T-helper 2 cell treated with Interferon-gamma antibody and Interleukin-4, amounts not matched to agents 5 μg/mL and 100 μg/mL, for 36 hours (primary cell): ENCODE results near the gene NLRP6.
"Not testable (repeated sequence)": the region's sequence is repeated elsewhere in the genome, so short reads cannot be mapped to it uniquely, and the experiment has no call there.

Experiments
- DNase-seq: peaks from one replicate; pipeline ENCODE4 v3.0.0; 2021; ENCODE audit warnings: low spot score
- H3K27ac Mint-ChIP-seq: one replicate; pipeline ENCODE4 v1.8.0; 2021; ENCODE audit warnings: mild to moderate bottlenecking, mixed read lengths
- H3K27me3 Mint-ChIP-seq: one replicate; pipeline ENCODE4 v1.8.0; 2021; ENCODE audit warnings: low read depth, mixed read lengths
- H3K36me3 Mint-ChIP-seq: one replicate; pipeline ENCODE4 v1.8.0; 2021; ENCODE audit warnings: low read depth, mixed read lengths
- H3K4me1 Mint-ChIP-seq: one replicate; pipeline ENCODE4 v1.8.0; 2021; ENCODE audit warnings: low read depth, mixed read lengths
- H3K4me3 Mint-ChIP-seq: one replicate; pipeline ENCODE4 v1.8.0; 2022; ENCODE audit warnings: mild to moderate bottlenecking, moderate library complexity, mixed read lengths
- H3K9me3 Mint-ChIP-seq: one replicate; pipeline ENCODE4 v1.8.0; 2021; ENCODE audit warnings: mixed read lengths

NLRP6 gene

DNA sequence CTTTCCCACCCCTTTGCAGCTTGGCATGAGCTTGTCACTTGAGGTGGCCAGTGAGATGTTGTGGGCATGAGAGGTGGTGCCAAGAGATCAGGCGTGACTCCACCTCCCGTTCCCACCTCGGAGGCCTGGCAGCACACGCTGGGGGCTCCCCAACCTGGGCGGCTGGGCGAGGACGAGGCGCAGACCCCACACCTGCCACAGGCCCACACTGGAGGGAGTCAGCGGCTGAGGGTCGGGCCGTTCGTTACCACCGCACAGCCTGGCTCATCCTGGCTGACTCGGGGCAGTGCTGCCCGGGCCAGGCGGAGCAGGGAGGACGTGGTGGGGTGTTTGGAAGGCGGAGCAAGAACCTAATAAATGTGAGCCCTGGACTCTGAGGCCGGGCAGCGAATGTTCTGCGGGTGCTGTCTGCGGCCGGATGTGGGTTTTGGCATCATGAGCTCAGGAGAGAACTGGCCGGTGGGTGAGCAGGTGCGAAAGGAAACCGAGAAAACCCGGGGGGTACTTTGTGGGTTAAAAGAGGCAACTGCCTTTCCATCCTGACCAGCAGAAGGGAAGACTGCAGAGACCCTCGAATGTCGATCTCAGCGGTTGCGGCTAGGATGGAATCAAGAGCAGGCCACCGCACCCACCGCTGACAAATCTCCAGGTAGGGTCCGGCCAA, 52.6 kb downstream of the NLRP6 start:
- H3K36me3 Mint-ChIP-seq: peaks cover 14% of the 10 kb centered on the region
- no peak for DNase-seq
- peak overlapping the region; percentile 65 for H3K4me3 Mint-ChIP-seq
- H3K4me1 Mint-ChIP-seq: peaks cover 59% of the 10 kb centered on the region
- no peaks in the 10 kb centered on the region for H3K9me3 Mint-ChIP-seq
- H3K27ac Mint-ChIP-seq: peak overlapping the region; percentile 77
- no peaks in the 10 kb centered on the region for H3K27me3 Mint-ChIP-seq

DNA sequence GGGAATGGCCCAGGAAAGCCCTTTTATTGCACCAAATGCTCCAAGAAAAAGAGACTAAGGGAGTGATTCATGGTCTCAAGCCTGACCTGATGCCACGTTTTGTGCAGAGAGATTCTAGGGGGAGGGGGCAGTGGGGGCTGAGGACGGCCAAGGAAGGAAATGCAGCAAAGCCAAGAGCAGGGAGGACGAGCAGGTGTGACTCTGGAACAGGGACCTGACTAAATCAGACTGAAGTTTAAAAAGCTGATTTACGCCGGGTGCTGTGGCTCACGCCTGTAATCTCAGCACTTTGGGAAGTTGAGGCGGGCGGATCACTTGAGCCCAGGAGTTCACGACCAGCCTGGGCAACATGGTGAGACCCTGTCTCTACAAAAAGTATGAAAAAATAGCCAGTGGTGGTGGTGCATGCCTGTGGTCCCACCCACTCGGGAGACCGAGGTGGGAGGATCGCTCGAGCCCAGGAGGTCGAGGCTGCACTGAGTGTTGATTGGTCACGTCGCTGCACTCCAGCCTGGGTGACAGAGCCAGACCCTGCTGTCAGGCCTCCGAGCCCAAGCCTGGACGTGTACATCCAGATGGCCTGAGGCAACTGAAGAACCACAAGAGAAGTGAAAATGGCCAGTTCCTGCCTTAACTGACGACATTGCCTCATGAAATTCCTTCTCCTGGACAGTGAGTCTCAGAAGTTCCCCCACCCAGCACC, 53.3 kb downstream of the NLRP6 start:
- peaks cover 55% of the 10 kb centered on the region for H3K4me1 Mint-ChIP-seq
- no peak for DNase-seq
- H3K27me3 Mint-ChIP-seq: no peaks in the 10 kb centered on the region
- peak overlapping the region; percentile 65 for H3K4me3 Mint-ChIP-seq
- H3K36me3 Mint-ChIP-seq: peaks cover 14% of the 10 kb centered on the region
- peak overlapping the region; percentile 77 for H3K27ac Mint-ChIP-seq
- no peaks in the 10 kb centered on the region for H3K9me3 Mint-ChIP-seq

DNA sequence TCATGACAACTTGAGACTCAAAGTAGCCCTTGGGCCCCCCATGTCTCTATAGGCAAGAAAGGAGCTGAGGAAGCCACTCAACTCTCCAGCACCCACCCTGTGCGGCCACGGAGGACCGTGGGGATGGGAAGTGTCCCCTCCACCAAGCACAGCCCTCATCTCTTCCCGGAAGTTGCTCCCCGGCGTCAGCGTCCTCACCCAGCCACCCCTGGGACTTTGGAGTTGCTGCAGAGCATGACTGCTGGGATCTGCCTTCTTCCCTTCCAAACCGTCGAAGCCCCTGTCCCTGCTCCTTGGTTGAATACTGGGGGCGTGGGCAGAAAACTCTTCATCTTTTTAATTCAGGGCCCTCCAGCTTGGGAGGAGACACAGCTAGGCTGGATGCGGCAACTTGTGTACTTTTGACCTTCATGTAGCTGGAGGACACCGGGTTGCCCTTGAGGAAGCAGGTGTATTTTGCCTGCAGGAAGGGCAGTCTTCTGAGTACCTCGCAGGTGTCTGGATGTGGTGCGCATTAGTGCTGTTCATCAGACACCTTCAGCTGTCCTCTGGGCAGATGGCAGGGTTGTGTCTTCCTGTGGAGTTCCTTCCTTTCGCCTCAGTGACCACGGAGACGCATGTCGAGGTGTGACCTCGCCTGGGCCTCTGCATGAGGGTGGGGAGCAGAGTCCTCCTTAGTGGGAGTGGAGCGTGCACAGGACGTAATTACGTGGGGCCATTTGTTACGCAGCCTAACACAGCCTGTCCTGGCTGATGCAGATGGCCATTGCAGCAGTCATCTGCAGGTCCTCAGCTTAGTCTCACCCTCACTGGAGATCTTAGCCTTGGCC, 54.7 kb downstream of the NLRP6 start:
- H3K9me3 Mint-ChIP-seq: no peaks in the 10 kb centered on the region
- DNase-seq: no peak
- peaks cover 48% of the 10 kb centered on the region for H3K4me1 Mint-ChIP-seq
- peaks cover 14% of the 10 kb centered on the region for H3K36me3 Mint-ChIP-seq
- H3K4me3 Mint-ChIP-seq: no peak overlapping the region
- no peaks in the 10 kb centered on the region for H3K27me3 Mint-ChIP-seq
- peak overlapping the region; percentile 49 for H3K27ac Mint-ChIP-seq

DNA sequence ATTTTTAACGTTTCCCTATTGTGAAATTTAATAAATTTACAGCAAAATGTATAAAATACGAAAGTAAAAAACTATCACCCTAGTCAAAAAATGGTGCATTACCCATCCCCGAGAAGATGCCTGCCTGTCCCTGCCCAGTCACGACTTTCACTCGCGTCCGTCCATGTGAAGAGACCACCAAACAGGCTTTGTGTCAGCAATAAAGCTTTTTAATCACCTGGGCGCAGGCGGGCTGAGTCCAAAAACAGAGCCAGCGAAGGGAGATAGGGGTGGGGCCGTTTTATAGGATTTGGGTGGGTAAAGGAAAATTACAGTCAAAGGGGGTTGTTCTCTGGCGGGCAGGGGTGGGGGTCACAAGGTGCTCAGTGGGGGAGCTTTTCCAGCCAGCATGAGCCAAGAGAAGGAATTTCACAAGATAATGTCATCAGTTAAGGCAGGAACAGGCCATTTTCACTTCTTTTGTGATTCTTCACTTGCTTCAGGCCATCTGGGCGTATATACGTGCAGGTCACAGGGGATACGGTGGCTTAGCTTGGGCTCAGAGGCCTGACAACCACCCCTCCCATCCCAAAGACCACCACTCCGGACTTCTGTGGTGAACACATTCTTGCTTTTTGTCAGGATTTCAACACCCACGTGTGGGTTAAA, 55.5 kb downstream of the NLRP6 start:
- not testable (repeated sequence) for DNase-seq, H3K9me3 Mint-ChIP-seq, H3K4me3 Mint-ChIP-seq, H3K27me3 Mint-ChIP-seq, H3K27ac Mint-ChIP-seq
- H3K4me1 Mint-ChIP-seq: peaks cover 44% of the 10 kb centered on the region
- H3K36me3 Mint-ChIP-seq: peaks cover 14% of the 10 kb centered on the region

DNA sequence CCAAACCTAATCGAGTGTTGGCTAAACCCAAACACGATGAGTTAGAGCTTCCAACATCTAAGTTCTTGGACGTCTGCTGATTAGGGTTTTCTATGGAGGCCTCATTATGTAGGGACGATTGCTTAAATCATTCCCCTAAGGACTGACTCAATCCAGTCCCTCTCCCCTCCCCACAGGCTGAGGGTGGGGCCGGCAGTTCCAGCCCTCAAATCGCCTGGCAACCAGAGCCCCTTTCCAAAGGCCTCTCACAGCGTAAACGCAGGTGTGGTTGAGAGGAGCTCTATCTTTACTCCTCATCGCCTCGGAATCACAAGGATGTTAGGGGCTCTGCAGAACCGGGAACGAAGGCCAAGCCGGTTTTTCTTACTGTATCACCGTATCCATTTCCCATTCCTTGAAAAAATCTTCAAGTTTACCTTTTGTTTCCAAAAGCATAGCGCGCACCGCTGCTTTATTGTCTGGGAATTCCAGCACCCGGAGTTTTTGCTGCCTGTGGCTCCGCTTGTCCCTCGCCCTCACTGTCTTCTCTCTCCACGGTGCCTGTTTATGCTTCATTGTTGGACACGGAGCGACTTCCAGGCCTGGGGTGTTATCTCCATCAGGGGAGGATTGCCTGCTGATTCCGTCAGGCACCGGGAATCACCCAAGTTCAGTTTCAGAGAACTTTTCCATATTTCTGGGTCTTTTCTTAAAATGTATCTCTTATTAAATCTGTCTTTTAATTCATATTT, 56.2 kb downstream of the NLRP6 start:
- peaks cover 38% of the 10 kb centered on the region for H3K4me1 Mint-ChIP-seq
- H3K27ac Mint-ChIP-seq: no peak overlapping the region

More for the DNA sequence above, 56.2 kb downstream of the NLRP6 start:
- Mint-ChIP-seq H3K4me3 (no peak overlapping the region), H3K27me3 (no peaks in the 10 kb centered on the region), H3K9me3 (no peaks in the 10 kb centered on the region), H3K36me3 (peaks cover 11% of the 10 kb centered on the region)
- DNase-seq: no peak
